Thymus (tissue), 11 donors: ENCODE results near the gene DLX5. TPM values are rescaled to one million over a fixed set of nuclear protein-coding genes. Genes with fewer than 3 reads are reported as not detected.

ENCODE experiments used
- DNase-seq, 9 donors: peaks; one replicate each; pipeline ENCODE4 v3.0.0-alpha.2; 2013; ENCODE audit warnings: low spot score in 9 of 9, low read depth in 6 of 9, missing footprints in 1 of 9
- H3K27ac ChIP-seq, 2 donors: one replicate each; pipeline ENCODE4 v1.5.1; 2013; ENCODE audit warnings: control low read depth in 1 of 2, low read depth in 1 of 2, low read length in 1 of 2, mild to moderate bottlenecking in 1 of 2, moderate library complexity in 1 of 2
- H3K27me3 ChIP-seq, 2 donors: one replicate each; pipeline ENCODE4 v1.5.1; 2013; ENCODE audit warnings: low read length in 1 of 2; ENCODE audit not compliant: control insufficient read depth in 2 of 2, insufficient read depth in 1 of 2
- H3K36me3 ChIP-seq, 2 donors: one replicate each; pipeline ENCODE4 v1.5.1; 2013; ENCODE audit warnings: low read length in 1 of 2, mild to moderate bottlenecking in 1 of 2, moderate library complexity in 1 of 2; ENCODE audit not compliant: control insufficient read depth in 2 of 2, insufficient read depth in 2 of 2
- H3K4me1 ChIP-seq, 2 donors: one replicate each; pipeline ENCODE4 v1.5.1; 2013; ENCODE audit warnings: low read length in 2 of 2; ENCODE audit not compliant: control insufficient read depth in 2 of 2, insufficient read depth in 2 of 2
- H3K4me3 ChIP-seq, 2 donors: one replicate each; pipeline ENCODE4 v1.5.1; 2013; ENCODE audit warnings: low read length in 2 of 2, control low read depth in 1 of 2, mild to moderate bottlenecking in 1 of 2
- H3K9me3 ChIP-seq, 2 donors: one replicate each; pipeline ENCODE4 v1.5.1; 2013; ENCODE audit warnings: low read length in 1 of 2, mild to moderate bottlenecking in 1 of 2; ENCODE audit not compliant: control insufficient read depth in 2 of 2, insufficient read depth in 1 of 2
- WGBS: extraction: QIAGEN DNeasy Blood & Tissue Kit; methylation state at CpG from one replicate; pipeline ENCODE4 v1.1.7; 2013; 5-methylcytosine and 5-hydroxymethylcytosine counted together
- polyA plus RNA-seq: library from polyadenylated mRNA; stranded (reverse); fragments of 200-250 nt; gene quantifications from one replicate; pipeline ENCODE4 v1.2.3, GENCODE V29; 2013
- total RNA-seq: library from RNA; stranded (reverse); fragments of 120-200 nt; gene quantifications from one replicate; pipeline ENCODE4 v1.2.4, GENCODE V29; 2013
- donor health status: healthy.

The DLX5 gene
- total and polyA plus RNA-seq, 2 donors: 0.66 to 9.0 TPM

GRCh38 chr7:96985992-96986391, 38.6 kb downstream of the DLX5 start:
- DNase-seq: no peak
- H3K27me3 ChIP-seq: peaks cover 15 to 38% of the 10 kb centered on the region in 2 donors
- H3K4me1 ChIP-seq: no peaks in the 10 kb centered on the region
- no peak overlapping the region for H3K27ac ChIP-seq
- H3K36me3 ChIP-seq: no peaks in the 10 kb centered on the region
- 59% methylated on average over 1 of the region's 1 CpG for WGBS
- H3K9me3 ChIP-seq: no peaks in the 10 kb centered on the region
- no peak overlapping the region for H3K4me3 ChIP-seq

- DNase-seq: no peak
Observed at GRCh38 chr7:96982586-96982985, 42.0 kb downstream of the DLX5 start.

GRCh38 chr7:96979551-96980276, 44.9 kb downstream of the DLX5 start:
- Histone ChIP-seq H3K9me3 (no peaks in the 10 kb centered on the region), H3K36me3 (no peaks in the 10 kb centered on the region), H3K4me3 (no peak overlapping the region), H3K27me3 (peaks cover 0 to 3% of the 10 kb centered on the region in 2 donors), H3K27ac (no peak overlapping the region), H3K4me1 (no peaks in the 10 kb centered on the region)
- 90% methylated on average over 2 of the region's 2 CpGs for WGBS
- no peak for DNase-seq

More at GRCh38 chr7:96982586-96982985, 42.0 kb downstream of the DLX5 start:
- peaks cover 0 to 11% of the 10 kb centered on the region in 2 donors for H3K27me3 ChIP-seq
- no peaks in the 10 kb centered on the region for H3K4me1 ChIP-seq
- no peaks in the 10 kb centered on the region for H3K36me3 ChIP-seq
- no peaks in the 10 kb centered on the region for H3K9me3 ChIP-seq
- H3K27ac ChIP-seq: no peak overlapping the region
- WGBS: 98% methylated on average over 1 of the region's 1 CpG
- no peak overlapping the region for H3K4me3 ChIP-seq

GRCh38 chr7:96977445-96977844, 47.2 kb downstream of the DLX5 start:
- Histone ChIP-seq H3K36me3 (no peaks in the 10 kb centered on the region), H3K27me3 (peaks cover 0 to 3% of the 10 kb centered on the region in 2 donors), H3K4me1 (no peaks in the 10 kb centered on the region), H3K4me3 (no peak overlapping the region), H3K27ac (no peak overlapping the region), H3K9me3 (no peaks in the 10 kb centered on the region)
- DNase-seq: no peak

GRCh38 chr7:96976106-96976505, 48.5 kb downstream of the DLX5 start:
- WGBS: 86% methylated on average over 2 of the region's 2 CpGs
- DNase-seq: no peak
- Histone ChIP-seq H3K4me3 (no peak overlapping the region), H3K27ac (no peak overlapping the region), H3K4me1 (no peaks in the 10 kb centered on the region), H3K27me3 (peaks cover 0 to 3% of the 10 kb centered on the region in 2 donors), H3K9me3 (no peaks in the 10 kb centered on the region), H3K36me3 (no peaks in the 10 kb centered on the region)

GRCh38 chr7:96973986-96974385, 50.6 kb downstream of the DLX5 start:
- no peaks in the 10 kb centered on the region for H3K36me3 ChIP-seq
- H3K9me3 ChIP-seq: no peaks in the 10 kb centered on the region
- WGBS: 88% methylated on average over 2 of the region's 2 CpGs
- H3K4me1 ChIP-seq: no peaks in the 10 kb centered on the region
- H3K27me3 ChIP-seq: no peaks in the 10 kb centered on the region
- H3K4me3 ChIP-seq: no peak overlapping the region
- no peak for DNase-seq
- H3K27ac ChIP-seq: no peak overlapping the region

GRCh38 chr7:96970739-96971138, 53.9 kb downstream of the DLX5 start:
- no peak overlapping the region for H3K27ac ChIP-seq
- no peak overlapping the region for H3K4me3 ChIP-seq
- H3K9me3 ChIP-seq: no peaks in the 10 kb centered on the region
- H3K4me1 ChIP-seq: no peaks in the 10 kb centered on the region
- H3K36me3 ChIP-seq: no peaks in the 10 kb centered on the region
- H3K27me3 ChIP-seq: no peaks in the 10 kb centered on the region
- DNase-seq: no peak

Other genes starting within 250 kb of the DLX5 start
- gene DLX6, start 19.3 kb downstream of the DLX5 start, total RNA-seq: 0.47 TPM
- gene DLX6, start 19.3 kb downstream of the DLX5 start, polyA plus RNA-seq: 1.4 TPM
- gene SDHAF3, start 92.9 kb upstream of the DLX5 start, total RNA-seq: 23.9 TPM
- gene SDHAF3, start 92.9 kb upstream of the DLX5 start, polyA plus RNA-seq: 23.1 TPM